NCI-H2107 (cell line): ENCODE measurements around the gene PEX6.

Experiments
- DNase-seq: peaks from one replicate; lab custom pipeline; 2025; lab: John Stamatoyannopoulos, UW

The PEX6 gene

DNA sequence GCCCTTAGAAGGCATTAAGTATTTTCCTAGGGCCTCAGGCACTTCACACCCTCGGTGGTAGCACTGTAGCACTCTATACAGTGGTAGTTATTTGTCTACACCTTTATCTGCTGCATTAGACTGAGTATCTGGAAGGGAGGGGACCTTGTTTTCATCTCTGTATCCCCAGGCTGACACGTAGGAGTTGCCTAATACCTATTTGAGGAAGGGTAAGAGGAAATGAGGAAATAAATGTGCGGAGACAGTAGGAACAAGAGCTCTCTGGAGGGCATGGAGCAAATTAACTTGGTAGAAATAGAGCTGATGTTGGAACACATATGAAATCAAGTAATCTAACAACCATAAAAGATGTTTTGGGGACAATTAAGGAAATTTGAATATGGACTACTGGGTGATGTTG lies 45.8 kb downstream of the PEX6 start:
- no peak for DNase-seq

DNA sequence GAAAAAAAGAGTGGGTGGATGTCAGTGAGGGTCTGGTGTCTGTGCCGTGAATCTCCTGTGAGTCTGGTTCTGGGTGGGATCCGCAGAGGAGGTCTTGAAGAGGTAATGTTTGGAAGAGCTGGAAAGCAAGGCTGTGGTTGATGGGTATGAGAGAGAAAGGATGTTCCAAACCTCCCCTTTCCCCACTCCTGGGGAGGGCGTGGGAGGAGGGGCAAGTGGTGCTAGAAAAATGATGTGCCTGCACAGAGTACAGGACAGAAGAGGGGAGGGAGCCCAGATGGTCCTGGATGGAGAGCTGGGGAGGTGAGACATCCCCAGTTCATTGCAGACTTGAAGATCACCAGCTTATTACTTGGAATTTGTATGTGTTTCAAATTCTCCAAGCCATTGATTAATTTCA lies 46.6 kb downstream of the PEX6 start:
- no peak for DNase-seq

DNA sequence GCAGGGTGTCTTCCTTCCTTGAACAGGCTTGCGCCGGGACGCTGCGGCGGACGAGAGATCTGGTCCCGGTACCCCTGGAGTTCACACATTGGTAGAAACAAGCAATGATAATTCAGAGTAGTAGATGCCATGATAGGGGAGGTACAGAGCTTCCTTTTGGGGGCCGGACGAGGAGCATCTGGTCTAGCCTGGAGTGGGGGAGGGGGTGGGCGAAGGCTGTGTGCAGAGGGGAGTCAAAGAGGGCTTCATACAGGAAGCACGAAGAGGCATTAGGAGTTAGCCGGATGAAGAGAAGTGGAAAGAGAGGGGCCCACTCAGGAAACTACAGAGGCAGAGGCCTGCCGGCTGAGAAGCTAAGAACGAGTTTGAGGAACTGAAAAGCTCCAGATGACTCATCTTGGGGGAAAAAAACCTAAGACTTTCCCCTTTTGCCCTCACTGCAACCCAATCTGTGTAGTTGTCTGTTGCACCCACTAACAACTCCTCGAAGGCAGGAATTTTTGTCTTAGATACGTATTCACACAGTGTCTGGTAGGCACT lies 49.1 kb downstream of the PEX6 start:
- DNase-seq: no peak

DNA sequence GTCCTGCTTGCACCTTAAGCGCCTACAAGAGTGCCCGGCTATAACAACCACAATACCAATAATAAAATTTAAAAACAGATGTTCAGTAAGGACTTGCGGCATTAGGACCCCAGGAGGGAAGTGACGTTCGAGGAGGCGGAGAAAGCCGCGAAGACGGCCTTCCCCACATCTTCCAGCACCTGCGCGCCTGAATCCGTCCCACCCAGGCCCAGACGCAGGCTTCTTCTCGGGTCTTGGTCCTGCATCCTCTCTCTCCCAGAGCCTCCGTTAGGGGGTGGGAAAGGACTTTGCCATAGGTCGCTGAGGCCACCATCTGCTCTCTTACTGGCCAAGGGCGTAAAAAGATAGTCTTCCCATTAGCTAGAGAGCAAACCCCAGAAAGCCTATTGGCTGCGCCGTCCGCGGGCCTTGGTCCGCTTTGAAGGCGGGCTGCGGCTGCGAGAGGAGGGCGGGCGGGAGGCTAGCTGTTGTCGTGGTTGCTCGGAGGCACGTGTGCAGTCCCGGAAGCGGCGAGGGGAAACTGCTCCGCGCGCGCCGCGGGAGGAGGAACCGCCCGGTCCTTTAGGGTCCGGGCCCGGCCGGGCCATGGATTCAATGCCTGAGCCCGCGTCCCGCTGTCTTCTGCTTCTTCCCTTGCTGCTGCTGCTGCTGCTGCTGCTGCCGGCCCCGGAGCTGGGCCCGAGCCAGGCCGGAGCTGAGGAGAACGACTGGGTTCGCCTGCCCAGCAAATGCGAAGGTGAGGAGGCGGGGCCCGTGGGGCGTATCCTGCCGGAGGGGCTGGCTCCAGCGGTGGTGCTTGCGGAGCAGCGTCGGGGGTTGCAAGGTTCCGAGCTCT lies 49.8 kb downstream of the PEX6 start, which contains the start of gene CNPY3:
Gene CNPY3, plus strand, starts transcription at position 495 of the 835 bp plus-strand sequence. Its CDS starts 91 bp downstream, at position 586.
- DNase-seq: peak; percentile 70

DNA sequence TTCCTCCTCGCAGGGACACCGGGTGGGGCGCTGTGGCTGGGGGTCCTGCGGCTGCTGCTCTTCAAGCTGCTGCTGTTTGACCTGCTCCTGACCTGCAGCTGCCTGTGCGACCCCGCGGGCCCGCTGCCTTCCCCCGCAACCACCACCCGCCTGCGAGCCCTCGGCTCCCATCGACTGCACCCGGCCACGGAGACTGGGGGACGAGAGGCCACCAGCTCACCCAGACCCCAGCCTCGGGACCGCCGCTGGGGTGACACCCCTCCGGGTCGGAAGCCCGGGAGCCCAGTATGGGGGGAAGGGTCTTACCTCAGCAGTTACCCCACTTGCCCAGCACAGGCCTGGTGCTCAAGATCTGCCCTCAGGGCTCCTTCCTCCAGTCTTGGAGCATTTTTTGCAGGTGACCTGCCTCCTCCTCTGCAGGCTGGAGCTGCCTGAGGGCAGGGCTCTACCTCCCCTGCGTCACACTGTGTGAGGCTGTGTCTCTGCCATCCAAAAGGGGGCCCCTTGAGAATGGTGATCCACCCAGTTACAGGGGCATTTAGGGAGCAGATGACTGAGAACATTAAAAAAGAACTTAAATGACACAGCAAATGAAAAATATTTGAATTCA lies 53.6 kb downstream of the PEX6 start:
- DNase-seq: no peak

DNA sequence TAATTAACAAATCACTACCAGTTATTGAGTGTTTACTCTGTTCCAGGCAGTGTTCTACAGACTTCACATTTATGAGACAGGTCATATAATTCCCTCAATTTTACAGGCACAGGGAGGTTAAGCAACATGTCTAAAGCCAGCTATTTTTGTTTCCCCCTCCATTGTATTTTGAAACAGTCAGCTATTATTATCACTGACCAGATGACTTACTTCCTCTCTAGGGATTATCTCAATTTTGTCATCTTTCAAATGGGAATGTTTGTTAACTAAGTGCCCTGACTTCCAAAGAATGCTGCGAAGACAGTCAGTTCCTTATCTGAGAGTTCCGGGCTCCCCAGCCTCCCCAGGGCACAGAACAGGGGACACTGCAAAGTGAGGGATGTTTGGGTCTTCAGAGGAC lies 55.3 kb downstream of the PEX6 start:
- no peak for DNase-seq

DNA sequence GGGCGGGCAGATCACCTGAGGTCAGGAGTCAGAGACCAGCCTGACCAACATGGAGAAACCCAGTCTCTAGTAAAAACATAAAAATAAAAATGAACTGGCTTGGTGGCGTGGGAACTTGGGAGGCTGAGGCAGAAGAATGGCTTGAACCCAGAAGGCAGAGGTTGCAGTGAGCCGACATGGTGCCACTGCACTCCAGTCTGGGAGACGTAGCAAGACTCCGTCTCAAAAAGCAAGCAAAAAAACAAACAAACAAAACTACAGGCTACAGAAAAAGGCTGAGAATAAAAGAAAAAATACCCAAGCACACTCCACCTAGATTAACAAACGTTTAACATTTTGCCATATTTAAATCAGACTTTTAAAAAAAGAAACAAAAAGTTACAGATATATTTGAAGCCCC lies 57.2 kb downstream of the PEX6 start:
- DNase-seq: no peak

DNA sequence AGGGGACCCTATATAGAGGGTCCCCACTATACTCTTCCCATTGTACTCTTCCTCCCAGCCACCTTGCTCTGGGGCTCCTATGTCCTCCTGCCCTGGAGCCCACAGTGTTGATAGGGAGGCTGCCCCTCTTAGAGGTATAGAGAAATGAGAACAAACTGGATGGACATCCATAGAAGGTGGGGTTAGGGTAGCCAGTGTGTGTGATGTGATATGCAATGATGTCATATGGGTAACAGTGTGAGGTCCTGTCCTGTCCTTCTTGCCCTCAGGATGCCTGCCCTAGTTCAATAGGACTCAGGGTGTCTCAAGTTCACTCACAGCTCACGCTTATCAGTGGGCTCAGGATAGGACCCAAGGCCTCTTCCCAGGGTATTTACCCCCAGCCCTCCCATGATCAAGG lies 62.7 kb downstream of the PEX6 start:
- DNase-seq: no peak

DNA sequence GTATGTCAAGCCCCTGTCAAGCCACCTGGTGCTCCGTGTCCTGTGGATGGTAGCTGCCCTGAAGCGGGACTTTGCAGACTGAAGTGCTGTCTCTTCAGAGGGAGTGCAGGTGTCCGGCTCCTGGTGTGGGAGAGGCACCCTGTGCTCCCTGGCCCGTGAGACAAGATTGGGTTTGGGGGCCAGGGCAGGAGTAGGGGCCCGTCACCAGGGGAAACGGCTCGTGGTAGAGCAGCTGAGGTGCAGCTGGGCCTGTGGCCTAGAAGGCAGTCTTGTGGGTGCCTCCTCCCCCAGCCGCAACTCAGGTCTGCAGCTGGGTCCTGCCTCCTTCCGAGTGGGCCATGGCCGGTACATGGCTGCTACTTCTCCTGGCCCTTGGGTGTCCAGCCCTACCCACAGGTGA lies 63.2 kb downstream of the PEX6 start, which contains the start of gene PTCRA:
Gene PTCRA, plus strand, starts transcription at position 322 of the 400 bp plus-strand sequence. Its CDS starts 17 bp downstream, at position 339.
- DNase-seq: no peak

DNA sequence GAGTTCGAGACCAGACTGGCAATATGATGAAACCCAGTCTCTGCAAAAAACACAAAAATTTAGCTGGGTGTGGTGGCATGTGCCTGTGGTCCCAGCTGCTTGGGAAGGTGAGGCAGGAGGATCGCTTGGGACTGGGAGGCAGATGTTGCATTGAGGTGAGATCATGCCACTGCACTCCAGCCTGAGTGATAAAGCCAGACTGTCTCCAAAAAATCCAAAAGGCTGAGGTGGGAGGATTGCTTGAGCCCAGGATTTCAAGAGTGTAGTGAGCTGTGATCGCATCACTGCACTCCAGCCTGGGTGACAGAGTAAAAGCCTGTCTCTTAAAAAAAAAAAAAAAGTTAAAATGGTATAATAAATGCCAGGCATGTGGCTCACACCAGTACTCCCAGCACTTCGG lies 64.4 kb downstream of the PEX6 start:
- no peak for DNase-seq
